Measurements from ENCODE around the gene GRIN2D.

GRCh38 chr19:48385461-48386087, 7.9 kb upstream of the GRIN2D start:
- TF ChIP-seq CTCF (IDR thresholded peaks at IDR 0.05) (no peak), POLR2A (IDR thresholded peaks at IDR 0.05) (no peak)

Measured in Peyer's patch (tissue), 4 donors.